Measurements from ENCODE around the gene COL3A1.

Gene COL3A1

DNA sequence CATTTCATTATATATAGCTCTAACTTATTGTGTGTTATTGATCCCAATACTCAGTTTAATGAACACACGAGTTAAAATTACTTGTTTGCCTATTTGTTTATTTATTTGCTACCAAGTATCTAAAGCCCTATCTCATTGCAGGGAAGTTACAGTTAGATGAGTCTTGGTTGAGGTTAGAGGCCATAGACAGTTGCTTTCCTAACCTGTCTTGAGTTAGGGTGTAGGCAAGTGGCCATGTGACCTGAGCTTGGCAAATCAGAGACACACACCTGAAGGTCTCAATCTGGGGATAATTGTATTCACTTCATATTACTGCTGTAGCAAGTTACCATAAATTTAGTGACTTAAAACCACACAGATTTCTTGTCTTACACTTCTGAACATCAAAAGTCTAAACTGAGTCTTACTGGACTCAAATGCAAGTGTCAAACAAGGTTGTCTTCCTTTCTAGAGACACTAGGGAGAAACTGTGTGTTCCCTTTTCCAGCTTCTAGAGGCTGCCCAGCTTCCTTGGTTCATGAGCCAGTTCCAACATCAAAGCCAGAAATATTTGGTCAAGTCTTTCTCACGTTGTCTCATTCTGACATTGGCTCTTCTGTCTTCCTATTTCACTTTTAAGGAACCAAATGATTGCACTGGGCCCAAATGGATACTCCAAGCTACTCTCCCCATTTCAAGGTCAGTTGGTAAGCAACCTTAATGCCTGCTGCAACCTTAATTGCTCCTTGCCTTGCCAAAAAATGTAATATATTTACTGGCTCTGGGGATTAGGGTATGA is 39.7 kb downstream of the COL3A1 start:
- Mint-ChIP-seq H3K9me3 (no peaks in the 10 kb centered on the region), H3K4me3 (no peak overlapping the region), H3K27me3 (ENCODE audit: low read depth) (no peaks in the 10 kb centered on the region), H3K36me3 (ENCODE audit: low read depth) (peaks cover 34% of the 10 kb centered on the region), H3K4me1 (peaks cover 13% of the 10 kb centered on the region), H3K27ac (peak overlapping the region in 2 of 3 experiments; percentile 7 to 74)
- TF ChIP-seq, protein P1, sequence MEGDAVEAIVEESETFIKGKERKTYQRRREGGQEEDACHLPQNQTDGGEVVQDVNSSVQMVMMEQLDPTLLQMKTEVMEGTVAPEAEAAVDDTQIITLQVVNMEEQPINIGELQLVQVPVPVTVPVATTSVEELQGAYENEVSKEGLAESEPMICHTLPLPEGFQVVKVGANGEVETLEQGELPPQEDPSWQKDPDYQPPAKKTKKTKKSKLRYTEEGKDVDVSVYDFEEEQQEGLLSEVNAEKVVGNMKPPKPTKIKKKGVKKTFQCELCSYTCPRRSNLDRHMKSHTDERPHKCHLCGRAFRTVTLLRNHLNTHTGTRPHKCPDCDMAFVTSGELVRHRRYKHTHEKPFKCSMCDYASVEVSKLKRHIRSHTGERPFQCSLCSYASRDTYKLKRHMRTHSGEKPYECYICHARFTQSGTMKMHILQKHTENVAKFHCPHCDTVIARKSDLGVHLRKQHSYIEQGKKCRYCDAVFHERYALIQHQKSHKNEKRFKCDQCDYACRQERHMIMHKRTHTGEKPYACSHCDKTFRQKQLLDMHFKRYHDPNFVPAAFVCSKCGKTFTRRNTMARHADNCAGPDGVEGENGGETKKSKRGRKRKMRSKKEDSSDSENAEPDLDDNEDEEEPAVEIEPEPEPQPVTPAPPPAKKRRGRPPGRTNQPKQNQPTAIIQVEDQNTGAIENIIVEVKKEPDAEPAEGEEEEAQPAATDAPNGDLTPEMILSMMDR (IDR thresholded peaks at IDR 0.05; ENCODE audit: unreplicated experiment in 3 of 3): no peak

DNA sequence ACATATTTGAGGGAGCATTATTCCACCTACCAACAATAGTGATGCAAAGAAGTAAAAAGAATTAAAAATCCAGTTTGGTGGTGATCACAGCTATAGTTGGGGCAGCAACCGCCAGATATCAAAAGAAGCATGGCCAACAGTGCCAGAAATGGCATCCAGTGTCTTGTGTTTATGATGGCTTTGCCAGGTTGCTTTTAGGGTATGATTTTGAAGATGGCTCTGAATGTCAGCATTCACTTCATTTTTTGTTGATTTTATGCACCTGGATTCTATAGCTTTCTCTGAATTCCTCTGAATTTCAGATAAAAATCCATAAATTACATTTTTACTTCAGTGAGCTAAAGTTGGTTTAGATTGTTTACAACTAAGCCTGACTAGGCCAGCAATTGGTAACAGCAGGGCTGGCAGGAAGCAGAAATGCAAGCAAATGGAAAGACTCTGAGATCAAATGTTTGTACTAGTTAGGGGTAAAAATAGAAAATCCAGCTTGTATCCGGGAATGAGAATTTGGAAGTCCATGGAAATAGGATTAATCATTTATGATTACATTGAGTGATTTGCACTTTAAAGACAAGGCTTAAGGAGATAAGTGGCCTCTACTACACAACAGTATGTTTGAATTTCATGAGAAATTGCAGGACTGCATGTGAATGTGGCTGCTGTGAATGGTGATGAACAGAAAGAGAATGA is 40.4 kb downstream of the COL3A1 start:
- Mint-ChIP-seq H3K4me3 (no peak overlapping the region), H3K27ac (peak overlapping the region; percentile 7 to 74 (median 51)), H3K4me1 (peaks cover 13% of the 10 kb centered on the region), H3K36me3 (ENCODE audit: low read depth) (peaks cover 31% of the 10 kb centered on the region), H3K27me3 (ENCODE audit: low read depth) (no peaks in the 10 kb centered on the region), H3K9me3 (no peaks in the 10 kb centered on the region)
- TF ChIP-seq, protein P1 (IDR thresholded peaks at IDR 0.05; ENCODE audit: unreplicated experiment in 3 of 3): no peak

DNA sequence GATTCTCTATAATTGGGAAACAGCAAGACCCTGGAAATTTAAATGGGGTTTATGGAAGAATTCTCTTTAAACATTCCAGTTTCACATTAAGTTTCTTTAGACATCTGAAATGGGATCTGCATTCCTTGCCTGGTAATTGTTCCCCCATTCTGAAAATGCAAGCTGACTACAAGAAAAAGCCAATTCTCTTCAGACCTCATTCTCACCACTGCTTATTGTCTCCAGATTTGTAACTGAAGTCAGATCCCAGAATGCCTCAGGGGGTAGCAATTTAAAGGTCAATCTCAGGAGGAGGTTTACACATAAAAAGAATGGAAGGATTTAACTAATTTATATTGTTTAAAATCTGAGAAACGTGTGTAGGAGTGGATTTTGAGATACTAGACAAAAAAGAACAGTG is 41.2 kb downstream of the COL3A1 start:
- peak overlapping the region; percentile 7 to 52 (median 47) for H3K27ac Mint-ChIP-seq
- TF ChIP-seq, protein P1 (IDR thresholded peaks at IDR 0.05; ENCODE audit: unreplicated experiment in 3 of 3): no peak
- H3K36me3 Mint-ChIP-seq (ENCODE audit: low read depth): peaks cover 29% of the 10 kb centered on the region
- peaks cover 18% of the 10 kb centered on the region for H3K4me1 Mint-ChIP-seq
- H3K4me3 Mint-ChIP-seq: no peak overlapping the region
- no peaks in the 10 kb centered on the region for H3K9me3 Mint-ChIP-seq
- no peaks in the 10 kb centered on the region for H3K27me3 Mint-ChIP-seq (ENCODE audit: low read depth)

DNA sequence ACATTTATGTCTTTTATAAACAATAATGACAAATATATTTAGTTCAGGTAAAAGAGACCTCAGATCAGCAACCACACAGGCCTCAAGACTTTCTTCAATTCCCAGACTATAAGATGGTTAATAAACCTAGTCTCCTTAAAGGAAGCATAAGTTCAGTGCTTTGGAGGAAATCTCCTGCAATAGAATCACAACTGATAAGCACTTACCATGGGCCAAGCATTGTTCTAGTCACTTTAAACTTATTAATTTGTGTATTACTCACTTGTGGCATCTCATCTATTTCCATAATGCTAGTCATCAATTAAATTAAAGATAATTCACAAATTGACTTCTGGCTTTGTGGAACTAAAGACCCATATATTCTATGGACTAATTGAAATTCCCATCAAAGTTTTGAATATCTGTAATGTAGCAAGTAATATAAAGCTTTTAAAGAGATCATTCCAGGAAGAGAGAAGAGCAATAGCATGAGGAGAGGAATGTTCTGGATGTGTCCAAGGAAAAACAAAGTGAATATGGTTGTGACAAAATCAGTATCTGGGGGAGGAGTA is 42.2 kb downstream of the COL3A1 start:
- Mint-ChIP-seq H3K9me3 (no peaks in the 10 kb centered on the region), H3K4me3 (no peak overlapping the region), H3K4me1 (peaks cover 20% of the 10 kb centered on the region), H3K36me3 (ENCODE audit: low read depth) (peaks cover 18% of the 10 kb centered on the region), H3K27ac (peak overlapping the region in 2 of 3 experiments; percentile 1 to 7), H3K27me3 (ENCODE audit: low read depth) (no peaks in the 10 kb centered on the region)
- TF ChIP-seq, protein P1 (IDR thresholded peaks at IDR 0.05; ENCODE audit: unreplicated experiment in 3 of 3): no peak

DNA sequence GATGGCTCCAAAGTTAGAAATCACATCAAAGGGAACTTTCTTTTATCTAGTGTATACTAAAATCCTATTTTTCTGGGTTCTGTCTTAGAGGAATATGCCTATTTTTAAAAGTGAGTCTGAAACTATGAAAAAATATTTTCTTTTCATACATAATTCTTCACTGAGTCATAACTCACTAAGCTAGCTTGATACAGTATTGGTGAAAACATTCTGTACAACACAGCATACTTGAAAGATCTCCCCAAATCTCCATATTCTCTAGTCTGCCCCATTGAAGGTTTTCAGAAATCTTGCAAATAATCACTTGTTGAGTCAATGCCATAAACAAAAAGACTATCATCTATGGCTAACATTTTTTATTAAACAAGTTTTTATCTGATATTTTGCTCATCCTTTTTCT is 44.5 kb downstream of the COL3A1 start:
- TF ChIP-seq, protein P1 (IDR thresholded peaks at IDR 0.05; ENCODE audit: unreplicated experiment in 3 of 3): no peak
- Mint-ChIP-seq H3K36me3 (ENCODE audit: low read depth) (no peaks in the 10 kb centered on the region), H3K9me3 (no peaks in the 10 kb centered on the region), H3K4me3 (no peak overlapping the region), H3K27ac (peak overlapping the region in 1 of 3 experiments; percentile 47), H3K27me3 (ENCODE audit: low read depth) (no peaks in the 10 kb centered on the region), H3K4me1 (peaks cover 34% of the 10 kb centered on the region)
